NCI-H2196 (cell line): ENCODE results near the gene ITPKB.

Source experiments
- DNase-seq: peaks from one replicate; lab custom pipeline; 2025; ENCODE audit not compliant: unreplicated experiment; lab: John Stamatoyannopoulos, UW

The ITPKB gene

DNA sequence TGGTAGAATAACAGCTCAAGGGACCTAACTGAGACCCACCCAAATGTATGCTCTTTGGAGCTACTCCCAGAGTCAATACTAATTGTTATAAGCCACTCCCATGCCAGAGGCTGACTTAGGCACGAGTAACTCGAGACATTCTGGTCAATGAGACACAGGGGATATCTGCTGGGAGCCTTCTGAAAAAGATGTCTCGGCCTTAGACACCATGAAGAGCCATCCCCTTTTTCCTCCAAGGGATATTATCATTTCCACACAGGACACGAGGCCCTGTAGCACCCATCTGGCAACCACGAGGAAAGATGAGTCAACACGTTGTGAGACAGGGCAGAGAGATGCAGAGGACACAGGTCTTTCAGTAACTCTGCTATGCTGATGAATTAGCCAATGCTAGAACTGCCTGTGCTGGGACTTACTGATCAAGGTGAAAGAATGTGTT, 30.7 kb downstream of the ITPKB start:
- no peak for DNase-seq

DNA sequence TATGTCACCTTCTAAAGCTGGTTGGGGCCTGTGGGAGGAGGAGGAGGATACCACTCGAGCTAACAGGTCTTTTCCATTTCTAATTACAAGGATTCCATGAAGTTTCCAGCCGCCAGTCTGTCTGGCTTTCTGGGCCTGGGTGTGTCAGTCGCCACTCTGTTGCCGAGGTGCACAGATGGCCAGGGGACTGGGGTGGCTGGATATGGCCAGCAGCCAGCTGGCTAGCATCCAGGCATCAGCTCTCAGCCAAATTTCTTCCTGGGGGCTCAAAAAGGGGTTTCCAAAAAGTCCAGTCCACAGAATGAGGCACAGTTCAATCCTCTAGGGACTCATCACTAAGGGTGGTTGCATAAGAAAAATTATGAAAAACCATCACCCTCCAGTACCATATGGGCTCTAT, 32.4 kb downstream of the ITPKB start:
- DNase-seq: no peak

DNA sequence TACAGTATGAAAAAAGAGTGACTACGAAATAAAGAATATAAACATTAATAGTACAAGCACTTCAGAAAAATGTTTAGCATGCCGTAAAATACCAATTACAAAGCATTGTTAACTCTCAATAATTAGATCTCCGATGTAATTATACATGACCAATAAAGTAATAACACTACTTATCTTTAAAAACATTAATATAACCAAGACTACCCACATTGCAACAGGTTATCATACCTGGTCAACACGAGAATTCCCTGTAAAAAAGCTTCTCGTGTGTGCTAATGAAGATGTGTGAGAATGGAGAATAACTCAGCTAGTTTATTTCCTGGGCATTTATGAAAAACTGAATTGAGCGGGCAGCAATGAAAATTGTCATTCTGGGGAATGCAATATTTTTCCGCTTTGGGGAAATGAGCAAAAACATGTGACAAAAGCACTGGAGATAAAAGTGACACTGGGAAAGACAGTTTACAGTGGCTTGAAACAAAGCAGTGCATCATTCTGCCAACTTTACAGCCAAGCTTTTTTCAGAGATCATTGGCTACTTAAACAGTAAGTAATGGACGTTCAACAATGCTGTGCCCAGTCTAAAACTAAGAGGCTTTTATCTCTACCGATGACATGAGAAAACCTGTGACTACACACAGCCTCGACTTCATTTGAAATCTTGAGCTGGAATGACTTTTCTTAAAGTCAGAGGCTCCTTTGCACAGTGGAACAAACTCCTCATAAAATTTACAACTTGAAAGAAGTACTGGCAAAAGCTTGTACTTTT, 34.7 kb downstream of the ITPKB start:
- DNase-seq: no peak

DNA sequence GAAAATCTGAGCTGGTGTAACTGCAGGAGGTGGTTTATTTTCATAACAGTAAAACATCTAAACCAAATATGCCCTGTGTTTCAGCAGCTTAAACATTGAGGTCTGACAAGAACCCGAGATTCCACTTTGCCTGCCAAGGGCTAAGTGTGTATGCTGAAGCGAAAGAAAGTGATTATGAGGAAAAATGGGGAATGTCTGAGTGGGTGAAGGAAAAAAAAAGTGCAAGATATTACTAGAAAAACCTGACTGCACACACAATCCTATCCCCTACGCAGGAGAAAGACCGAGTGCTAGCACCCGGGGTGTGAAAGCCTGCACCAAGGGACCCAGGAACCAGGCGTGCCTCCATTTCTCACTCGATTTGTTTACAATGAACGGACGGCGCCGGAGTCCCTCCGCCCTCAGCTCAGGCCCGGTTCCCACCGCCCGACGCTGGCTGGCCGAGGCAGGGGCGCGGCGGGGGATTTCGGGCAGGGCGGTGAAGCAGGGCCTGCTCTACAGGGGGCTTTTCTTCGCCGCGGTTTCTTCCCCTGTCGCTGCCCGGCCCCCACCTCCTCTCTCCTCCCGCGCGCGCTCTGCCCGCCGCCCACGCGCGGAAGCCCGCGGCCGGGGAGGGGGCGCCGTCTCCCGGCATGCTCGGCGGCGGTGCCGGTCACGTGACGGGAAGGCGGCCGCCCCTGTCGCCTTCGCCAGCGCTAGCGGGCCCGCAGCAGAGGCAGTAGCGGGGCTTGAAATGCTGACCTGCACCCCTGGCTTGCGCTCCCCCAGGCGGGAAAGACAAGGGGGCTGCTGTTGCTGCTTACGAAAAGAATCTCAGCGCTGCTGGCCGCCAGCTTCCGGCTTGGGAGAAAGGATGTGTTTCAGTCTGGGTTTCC, 35.9 kb downstream of the ITPKB start:
- DNase-seq: peak; percentile 72

DNA sequence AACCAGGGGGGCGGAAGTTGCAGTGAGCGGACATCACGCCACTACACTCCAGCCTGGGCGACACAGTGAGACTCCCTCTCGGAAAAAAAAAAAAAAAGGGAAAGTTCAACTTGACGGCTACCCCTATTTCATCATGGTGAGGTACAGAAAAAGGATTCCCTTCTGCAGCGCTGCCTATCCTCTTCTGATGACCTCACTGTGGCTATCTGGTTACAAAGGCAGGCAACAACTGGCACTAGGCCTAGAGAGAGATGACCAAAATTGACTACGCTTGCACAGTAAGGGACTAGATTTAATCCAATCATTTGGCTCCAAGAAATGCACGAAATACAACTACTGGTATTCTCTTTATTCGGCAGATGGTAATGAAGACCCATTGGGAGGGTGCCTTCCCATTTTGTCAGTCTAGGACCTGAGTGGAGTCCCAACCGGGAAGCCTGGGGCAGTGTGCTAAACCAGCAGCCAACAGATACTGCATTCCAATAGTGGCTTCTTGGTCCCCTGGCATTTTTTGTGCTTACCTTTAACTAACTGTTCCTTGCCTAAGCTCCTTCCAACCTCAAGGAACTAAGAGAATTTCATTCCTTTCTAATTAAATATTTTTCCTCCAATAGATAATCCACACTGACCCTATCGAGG, 36.6 kb downstream of the ITPKB start:
- DNase-seq: peak; percentile 74

DNA sequence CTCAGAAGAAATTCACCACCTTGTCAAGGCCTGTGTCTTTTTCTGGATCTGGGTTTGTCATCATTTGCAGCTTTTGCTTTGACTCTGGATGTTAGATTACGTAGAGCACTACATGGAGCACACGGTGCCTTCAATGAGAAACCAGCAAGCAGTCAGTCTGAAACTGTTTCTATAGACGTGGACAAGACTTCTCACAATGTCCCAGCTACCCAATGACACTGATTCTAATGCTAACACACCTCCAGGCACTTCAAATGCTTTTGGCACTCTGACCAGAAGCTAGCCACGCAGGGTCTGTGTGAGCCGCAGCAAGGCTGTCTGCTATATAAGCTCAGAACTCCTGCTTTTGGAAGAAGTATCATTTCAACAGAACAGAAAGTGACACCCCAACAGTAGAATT, 38.2 kb downstream of the ITPKB start:
- DNase-seq: no peak

DNA sequence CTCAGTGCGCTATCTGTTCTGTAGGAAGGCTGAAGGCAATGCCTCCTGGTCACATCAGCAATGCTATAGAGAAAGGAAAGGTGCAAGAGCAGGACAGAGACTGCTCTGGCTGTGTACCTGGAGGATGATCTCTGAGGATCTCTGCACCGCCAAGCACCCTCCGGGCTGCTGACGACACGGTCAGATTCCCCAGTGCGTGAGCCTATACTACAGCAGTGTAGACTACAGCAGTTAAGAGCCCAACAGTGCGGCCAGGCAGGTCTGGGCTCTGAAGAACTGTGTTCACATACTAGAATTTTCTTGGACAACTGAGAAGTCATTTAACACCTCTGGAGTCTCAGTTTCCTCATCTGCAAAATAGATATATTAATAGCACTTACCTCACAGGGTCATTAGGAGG, 39.9 kb downstream of the ITPKB start:
- no peak for DNase-seq

DNA sequence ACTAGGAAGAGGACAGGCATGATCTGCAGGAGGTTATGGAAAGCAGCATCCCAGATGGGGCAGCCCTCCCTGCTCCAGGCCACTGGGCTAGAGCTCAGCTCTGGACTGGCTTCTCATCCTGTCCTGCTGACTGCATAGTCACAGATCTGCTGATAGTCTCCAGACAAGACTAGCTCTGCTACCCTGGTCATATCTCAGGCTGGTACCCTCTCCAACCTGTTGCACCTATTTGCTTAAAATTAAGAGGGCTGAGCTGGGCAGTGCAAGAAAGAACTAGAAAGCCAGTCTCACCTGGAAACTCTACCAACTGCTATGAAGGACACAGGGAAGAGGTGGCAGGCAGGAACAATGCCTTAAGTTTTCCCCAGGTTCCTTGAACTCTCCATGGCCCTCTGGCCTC, 40.4 kb downstream of the ITPKB start:
- no peak for DNase-seq

DNA sequence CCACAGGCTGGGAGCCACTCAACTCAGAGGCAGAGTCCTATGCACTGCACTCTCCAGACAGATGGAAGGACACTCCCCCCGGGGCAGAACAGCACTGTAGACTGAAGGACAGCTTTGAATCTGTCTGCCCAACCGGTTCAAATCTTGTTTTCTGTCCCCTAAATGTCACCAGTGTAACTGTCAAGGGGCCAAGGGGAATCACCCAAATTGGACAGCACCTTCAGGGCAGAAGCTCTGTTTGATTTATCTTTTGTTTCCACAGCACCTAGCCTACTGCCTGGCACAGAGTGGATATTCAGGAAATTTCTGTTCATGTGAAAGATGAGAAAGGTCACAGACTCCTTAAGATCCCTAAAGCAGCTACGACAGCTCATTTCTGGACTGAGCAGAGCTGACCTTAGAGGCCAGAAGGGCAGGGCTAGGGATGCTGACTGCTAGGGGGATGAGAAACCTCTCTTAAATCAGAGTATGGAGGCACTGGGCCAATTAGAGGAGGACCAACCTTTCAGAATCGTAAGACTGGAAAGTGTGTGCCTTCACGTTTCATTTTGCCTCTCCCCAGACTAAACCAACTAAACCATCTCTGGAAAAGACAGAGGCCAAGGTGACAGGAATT, 41.0 kb downstream of the ITPKB start:
- DNase-seq: no peak

DNA sequence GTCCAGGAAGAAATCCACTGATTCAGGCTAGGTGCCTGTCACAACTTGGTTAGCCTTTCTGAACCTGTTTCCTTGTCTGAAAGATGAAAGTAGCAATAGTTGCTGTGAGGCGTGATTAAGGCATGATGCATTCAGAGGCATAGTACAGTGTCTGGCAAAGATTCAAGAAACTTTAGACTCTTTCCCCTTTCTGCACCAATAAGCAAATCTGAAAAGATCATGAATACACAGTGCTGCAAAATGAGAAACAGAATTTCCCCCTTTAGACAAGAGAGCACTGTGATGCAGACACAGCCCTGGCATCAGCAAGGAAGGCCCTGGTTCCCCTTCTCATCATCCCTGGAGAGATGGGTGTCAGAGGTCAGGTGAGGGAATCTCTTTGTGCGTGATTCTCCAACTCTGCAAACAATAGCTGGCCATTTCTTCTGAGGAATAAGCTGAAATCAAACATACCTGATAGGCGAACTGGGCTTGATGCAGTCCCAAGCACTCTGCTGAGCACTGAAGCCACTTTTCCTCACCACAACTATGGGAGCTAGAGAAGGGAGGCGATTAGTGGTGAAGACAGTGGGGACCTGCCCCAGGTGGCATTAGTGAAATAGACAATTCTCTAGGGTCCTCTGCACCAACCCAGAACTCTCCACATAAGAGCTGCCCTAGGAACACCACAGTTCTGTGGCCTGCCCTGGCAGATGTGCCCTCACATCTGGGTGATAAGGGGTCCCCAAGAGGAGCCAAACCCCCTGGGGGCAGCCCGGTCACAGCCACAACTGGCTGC, 41.7 kb downstream of the ITPKB start:
- DNase-seq: no peak

DNA sequence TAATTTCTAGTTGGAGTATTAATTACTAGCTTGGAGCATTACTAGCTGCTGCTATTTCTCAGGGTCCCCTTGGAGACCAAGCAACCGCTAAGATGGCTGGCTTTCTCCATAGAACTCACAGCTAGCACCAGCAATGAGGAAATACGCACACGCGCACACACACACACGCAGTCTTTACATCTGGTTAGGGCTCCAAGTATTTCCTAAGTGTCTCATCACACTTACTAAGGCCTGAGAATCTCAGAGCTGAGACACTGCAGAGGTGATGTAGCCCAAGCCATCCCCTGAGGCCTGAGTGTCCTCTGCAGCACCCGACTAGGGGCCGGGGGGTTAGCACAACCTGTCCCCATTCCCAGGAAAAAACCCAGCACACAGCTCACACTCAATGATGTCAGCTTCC, 42.5 kb downstream of the ITPKB start:
- no peak for DNase-seq

DNA sequence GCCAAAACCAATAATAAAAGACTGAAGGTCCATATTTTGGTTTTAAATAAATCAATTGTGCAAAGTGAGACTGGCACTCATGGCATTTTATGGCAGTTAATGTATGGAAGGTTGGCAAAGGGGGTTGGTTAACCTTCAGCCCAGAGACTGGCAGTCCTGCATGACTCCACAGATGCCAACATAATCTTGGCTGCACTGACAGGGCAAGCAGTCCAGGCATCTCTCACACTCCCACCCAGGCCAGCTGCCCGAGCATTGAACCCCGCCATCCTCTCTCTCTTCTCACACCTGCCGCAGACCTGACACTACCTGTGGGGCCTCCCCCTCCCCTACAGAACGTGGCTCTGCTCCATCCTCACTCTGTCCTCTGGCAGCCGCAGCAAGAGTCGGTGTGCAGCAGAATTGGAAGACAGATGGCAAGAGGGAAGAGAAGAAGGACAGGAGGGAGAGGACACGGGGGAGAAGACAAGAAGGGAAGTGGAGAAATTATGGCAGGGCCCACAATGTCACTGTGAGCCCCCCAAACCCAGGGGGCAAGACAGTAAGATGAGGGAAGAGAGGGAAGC, 43.7 kb downstream of the ITPKB start:
- no peak for DNase-seq

DNA sequence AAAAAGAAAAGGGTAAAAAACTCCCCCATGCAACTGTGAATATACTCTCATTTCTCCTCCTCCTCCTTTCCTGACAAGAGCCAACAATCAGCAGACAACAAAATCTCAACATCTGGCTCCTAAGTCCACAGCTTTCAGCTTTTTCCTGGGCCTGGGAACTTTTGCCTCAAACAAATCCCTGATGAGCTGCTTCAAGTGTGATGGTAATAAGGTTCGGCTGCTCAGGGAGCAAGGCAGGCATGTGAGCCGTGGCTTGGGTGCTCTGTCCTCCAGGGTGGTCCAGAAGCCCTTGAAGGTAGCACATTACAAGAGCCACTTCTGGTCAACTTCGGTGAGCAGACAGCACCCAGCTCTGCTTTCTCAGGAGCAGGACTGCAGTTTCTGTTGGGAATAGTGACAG, 46.3 kb downstream of the ITPKB start:
- no peak for DNase-seq

DNA sequence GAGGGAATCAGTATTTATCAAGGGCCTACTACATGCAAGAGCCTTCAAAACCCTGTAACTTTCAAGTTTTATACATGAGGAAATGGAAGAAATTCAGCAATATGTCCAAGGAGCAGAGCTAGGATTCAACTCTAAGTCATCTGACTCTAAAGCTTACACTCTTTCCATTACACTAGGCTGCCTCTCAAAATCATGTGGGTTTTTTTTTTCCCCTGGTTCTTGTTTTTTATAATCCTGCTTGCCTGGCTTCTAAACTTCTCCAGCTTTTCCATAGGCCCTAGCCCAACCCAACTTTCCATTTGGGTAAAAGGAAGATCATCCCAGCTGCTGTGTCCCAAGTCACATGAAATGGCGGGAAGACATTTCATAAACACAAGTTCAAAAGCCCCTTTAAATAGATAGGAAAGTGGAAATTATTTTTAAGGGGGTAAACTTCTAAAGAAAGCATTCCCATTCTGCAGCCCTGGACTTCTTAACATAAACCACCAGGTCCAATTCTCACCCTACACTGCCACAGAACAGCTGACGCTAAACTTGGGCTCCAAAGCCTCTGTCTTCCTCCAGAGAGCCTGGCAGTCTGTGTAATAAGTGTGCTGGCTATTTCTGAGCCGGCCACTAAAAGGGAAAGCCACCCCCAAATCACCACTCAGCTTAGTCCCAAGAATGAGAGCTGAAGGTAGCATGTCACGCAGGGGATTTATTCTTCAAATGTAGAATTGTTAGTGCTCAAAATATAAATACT, 46.9 kb downstream of the ITPKB start:
- no peak for DNase-seq

DNA sequence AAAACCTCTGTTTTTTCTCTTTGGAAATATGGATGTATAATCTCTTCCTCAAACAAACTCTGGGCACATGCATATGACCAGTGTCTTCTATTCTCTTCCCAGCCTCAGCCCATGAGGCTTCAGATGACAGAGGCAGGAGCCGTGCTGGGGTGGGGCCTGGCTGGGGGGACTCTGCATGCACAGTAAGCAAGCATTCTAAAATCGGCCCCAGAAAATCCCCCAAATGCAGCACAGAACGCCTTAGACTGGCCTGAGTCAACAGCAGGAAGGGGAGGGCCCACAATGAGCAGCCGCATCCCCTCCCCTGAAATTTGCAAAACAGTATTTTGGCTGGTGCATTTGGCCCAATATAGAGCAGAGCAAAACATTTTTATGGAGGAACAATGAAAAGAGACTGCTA, 47.8 kb downstream of the ITPKB start:
- no peak for DNase-seq

DNA sequence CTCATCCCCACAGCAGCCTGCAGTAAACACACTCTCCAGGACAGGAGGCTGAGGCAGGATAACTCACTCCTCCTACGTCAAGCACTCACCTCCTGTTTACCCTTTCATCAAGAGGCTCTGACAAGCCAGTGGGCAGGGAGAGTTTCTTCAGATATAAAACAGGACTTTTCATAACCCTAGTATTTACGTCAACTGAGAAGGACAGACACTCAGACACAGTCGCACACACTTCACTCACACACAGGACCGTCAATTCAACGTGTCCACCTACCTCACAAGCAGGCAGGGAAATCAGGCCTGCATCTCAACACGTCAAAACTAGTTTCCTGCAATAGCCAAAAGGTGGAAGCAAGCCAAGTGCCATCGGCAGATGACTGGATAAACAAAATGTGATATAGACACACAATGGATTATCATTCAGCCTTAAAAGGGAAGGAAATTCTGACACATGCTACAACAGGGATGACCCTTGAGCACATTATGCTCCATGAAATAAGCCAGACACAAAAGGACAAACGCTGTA, 48.6 kb downstream of the ITPKB start:
- no peak for DNase-seq

DNA sequence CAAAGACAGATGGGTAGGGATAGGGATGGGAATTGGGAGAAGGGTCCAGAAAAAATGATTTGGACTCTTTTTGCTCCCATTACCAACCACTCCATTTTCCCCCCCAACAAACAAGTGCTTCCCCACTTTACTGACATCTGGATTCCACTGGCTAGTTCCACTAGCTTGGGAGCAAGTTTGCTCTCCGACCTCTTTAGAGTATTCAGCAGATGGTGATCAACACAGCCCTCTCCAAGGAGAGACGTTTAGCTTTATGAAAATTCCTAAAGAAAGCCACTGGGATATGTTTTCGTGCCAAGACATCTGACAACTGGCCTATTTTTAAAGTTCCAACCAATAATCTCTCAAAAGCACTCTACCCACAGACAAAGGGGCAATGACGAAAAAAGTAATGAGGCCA, 50.3 kb downstream of the ITPKB start:
- no peak for DNase-seq

DNA sequence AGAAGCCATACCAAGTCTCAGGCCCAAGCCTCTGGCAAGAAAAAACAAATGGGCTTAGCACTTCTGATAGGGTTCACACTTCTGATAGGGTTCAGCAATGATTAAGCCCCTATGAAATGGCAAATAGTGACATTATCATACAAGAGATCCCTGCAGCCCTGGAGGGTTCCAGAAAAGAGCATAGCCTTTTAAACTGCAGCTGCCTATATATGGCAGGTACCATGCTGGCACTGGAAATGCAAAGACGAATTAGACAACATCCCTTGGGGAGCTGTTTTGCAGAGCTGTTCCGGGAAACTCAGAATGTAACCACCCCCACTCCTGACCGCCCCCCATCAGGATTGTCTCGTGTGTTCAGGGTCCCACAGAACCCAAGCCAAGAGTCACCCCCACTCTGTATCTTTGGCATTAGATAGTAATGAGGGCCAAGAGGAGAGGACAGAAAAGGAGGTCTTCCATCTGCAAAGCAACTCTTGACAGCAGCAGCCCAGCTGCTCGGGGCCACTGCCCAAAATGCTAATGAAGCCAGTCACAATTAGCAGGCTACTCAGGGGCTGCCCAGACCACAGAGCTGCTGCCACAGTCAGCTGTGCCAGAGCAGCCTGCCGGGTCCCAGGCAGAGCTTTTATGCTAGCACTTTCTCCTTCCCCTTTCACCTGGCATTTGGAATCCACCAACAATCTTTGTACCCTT, 50.9 kb downstream of the ITPKB start:
- no peak for DNase-seq

DNA sequence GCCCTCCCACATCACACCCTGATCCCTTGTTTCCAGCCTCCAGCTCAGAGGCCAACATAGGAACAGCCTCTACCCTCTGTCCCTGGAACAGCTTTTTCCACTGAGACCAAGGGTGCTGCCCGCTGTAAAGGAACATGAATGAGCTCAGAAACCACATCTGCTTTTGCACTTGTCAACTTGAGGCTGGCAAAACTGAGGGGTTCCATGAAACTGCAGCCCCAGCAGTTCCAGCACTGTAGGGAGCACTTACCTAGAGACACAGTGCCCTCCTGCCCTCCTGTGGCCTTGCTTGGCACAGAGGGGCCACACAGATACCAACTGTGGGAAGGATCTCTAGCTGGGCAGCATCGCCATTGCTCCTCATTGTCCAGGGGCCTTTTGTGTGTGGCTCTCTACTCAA, 51.7 kb downstream of the ITPKB start:
- no peak for DNase-seq
